ENCODE data around the gene CYB5A. TPM values are rescaled to one million over a fixed set of nuclear protein-coding genes. Genes with fewer than 3 reads are reported as not detected.

The CYB5A gene
- total and polyA plus RNA-seq, 2 of the 8 experiments (the other 6 are each of a cell fraction or from before 2014, with no cell fraction given): 154 to 195 TPM

GRCh38 chr18:74278983-74279382 lies 12.8 kb downstream of the CYB5A start (continued):
- TF ChIP-seq, protein P1, sequence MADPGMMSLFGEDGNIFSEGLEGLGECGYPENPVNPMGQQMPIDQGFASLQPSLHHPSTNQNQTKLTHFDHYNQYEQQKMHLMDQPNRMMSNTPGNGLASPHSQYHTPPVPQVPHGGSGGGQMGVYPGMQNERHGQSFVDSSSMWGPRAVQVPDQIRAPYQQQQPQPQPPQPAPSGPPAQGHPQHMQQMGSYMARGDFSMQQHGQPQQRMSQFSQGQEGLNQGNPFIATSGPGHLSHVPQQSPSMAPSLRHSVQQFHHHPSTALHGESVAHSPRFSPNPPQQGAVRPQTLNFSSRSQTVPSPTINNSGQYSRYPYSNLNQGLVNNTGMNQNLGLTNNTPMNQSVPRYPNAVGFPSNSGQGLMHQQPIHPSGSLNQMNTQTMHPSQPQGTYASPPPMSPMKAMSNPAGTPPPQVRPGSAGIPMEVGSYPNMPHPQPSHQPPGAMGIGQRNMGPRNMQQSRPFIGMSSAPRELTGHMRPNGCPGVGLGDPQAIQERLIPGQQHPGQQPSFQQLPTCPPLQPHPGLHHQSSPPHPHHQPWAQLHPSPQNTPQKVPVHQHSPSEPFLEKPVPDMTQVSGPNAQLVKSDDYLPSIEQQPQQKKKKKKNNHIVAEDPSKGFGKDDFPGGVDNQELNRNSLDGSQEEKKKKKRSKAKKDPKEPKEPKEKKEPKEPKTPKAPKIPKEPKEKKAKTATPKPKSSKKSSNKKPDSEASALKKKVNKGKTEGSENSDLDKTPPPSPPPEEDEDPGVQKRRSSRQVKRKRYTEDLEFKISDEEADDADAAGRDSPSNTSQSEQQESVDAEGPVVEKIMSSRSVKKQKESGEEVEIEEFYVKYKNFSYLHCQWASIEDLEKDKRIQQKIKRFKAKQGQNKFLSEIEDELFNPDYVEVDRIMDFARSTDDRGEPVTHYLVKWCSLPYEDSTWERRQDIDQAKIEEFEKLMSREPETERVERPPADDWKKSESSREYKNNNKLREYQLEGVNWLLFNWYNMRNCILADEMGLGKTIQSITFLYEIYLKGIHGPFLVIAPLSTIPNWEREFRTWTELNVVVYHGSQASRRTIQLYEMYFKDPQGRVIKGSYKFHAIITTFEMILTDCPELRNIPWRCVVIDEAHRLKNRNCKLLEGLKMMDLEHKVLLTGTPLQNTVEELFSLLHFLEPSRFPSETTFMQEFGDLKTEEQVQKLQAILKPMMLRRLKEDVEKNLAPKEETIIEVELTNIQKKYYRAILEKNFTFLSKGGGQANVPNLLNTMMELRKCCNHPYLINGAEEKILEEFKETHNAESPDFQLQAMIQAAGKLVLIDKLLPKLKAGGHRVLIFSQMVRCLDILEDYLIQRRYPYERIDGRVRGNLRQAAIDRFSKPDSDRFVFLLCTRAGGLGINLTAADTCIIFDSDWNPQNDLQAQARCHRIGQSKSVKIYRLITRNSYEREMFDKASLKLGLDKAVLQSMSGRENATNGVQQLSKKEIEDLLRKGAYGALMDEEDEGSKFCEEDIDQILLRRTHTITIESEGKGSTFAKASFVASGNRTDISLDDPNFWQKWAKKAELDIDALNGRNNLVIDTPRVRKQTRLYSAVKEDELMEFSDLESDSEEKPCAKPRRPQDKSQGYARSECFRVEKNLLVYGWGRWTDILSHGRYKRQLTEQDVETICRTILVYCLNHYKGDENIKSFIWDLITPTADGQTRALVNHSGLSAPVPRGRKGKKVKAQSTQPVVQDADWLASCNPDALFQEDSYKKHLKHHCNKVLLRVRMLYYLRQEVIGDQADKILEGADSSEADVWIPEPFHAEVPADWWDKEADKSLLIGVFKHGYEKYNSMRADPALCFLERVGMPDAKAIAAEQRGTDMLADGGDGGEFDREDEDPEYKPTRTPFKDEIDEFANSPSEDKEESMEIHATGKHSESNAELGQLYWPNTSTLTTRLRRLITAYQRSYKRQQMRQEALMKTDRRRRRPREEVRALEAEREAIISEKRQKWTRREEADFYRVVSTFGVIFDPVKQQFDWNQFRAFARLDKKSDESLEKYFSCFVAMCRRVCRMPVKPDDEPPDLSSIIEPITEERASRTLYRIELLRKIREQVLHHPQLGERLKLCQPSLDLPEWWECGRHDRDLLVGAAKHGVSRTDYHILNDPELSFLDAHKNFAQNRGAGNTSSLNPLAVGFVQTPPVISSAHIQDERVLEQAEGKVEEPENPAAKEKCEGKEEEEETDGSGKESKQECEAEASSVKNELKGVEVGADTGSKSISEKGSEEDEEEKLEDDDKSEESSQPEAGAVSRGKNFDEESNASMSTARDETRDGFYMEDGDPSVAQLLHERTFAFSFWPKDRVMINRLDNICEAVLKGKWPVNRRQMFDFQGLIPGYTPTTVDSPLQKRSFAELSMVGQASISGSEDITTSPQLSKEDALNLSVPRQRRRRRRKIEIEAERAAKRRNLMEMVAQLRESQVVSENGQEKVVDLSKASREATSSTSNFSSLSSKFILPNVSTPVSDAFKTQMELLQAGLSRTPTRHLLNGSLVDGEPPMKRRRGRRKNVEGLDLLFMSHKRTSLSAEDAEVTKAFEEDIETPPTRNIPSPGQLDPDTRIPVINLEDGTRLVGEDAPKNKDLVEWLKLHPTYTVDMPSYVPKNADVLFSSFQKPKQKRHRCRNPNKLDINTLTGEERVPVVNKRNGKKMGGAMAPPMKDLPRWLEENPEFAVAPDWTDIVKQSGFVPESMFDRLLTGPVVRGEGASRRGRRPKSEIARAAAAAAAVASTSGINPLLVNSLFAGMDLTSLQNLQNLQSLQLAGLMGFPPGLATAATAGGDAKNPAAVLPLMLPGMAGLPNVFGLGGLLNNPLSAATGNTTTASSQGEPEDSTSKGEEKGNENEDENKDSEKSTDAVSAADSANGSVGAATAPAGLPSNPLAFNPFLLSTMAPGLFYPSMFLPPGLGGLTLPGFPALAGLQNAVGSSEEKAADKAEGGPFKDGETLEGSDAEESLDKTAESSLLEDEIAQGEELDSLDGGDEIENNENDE (IDR thresholded peaks at IDR 0.05; ENCODE audit: insufficient replicate concordance, low read length): no peak
- TF ChIP-seq RNF2 (IDR thresholded peaks at IDR 0.05; ENCODE audit: borderline replicate concordance, low read depth, low read length, missing control alignments, poor library complexity, severe bottlenecking) (no peak), ATF3 (IDR thresholded peaks at IDR 0.05; ENCODE audit: insufficient read depth, low read depth, low read length) (no peak), TCF12 (IDR thresholded peaks at IDR 0.05; ENCODE audit: low read depth, low read length) (no peak), CTBP2 (IDR thresholded peaks at IDR 0.05; ENCODE audit: borderline replicate concordance, insufficient read depth, insufficient read length, low read length) (no peak), SUZ12 (IDR thresholded peaks at IDR 0.05; ENCODE audit: low read length) (no peak), SIX5 (IDR thresholded peaks at IDR 0.05; ENCODE audit: low read depth, low read length) (no peak), RXRA (IDR thresholded peaks at IDR 0.05; ENCODE audit: insufficient read depth, low read depth, low read length) (no peak), SRF (IDR thresholded peaks at IDR 0.05; ENCODE audit: low read depth, low read length) (no peak), HDAC6 (IDR thresholded peaks at IDR 0.05; ENCODE audit: low read depth, low read length) (no peak), CREB1 (IDR thresholded peaks at IDR 0.05) (no peak)

Data from H1 (cell line).